Limb (tissue), 2 donors: Measurements from ENCODE around the gene BTBD17.
A peak's percentile ranks its signal among the peaks of the same experiment; 100 is the strongest.
"Not testable (repeated sequence)": the region's sequence is repeated elsewhere in the genome, so short reads cannot be mapped to it uniquely, and the experiment has no call there.

Experiments used
- DNase-seq, 2 donors: peaks; one replicate each; pipeline ENCODE4 v3.0.0-alpha.2; 2016; ENCODE audit errors: extremely low spot score in 2 of 2

BTBD17 gene, protein sequence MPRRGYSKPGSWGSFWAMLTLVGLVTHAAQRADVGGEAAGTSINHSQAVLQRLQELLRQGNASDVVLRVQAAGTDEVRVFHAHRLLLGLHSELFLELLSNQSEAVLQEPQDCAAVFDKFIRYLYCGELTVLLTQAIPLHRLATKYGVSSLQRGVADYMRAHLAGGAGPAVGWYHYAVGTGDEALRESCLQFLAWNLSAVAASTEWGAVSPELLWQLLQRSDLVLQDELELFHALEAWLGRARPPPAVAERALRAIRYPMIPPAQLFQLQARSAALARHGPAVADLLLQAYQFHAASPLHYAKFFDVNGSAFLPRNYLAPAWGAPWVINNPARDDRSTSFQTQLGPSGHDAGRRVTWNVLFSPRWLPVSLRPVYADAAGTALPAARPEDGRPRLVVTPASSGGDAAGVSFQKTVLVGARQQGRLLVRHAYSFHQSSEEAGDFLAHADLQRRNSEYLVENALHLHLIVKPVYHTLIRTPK

DNA sequence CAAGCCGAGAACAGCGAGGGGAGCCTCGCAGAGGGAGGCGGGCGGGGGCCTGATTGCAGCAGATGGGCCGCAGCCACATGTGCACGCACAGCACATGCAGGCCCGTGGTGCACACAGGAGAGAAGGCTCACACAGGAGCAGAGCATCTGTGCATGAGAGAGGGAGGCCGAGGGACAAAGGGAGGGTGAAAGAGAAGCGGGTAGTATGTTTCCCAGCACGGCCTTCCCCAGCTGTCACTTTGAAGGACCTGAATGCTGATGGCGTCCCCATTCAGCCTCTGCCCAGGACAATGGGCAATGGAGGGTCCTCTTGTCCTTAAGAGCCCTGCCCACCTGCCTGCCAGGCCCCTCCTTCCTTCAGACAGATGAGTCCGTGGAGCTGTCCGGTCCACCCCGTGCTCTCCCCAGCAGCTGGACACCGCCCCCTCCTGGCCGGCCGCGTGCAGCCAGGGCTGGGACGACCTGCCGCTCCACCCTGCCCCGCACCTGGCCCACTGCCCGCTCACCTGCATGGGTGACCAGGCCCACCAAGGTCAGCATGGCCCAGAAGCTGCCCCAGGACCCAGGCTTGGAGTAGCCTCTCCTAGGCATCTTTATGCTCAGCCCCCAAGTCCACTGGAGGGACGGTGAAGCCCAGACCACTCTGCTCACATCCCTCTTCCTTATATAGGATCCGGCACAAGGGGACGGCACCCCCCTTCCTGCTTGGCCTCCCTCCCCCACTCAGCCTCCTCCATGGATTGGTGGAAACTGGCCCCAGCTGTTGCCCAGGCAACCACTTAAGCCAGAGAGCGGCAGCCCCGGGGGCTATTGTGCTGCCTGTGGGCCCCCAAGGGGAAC, at the start of gene BTBD17:
BTBD17 (minus strand) TSS at position 639 of the 839 bp plus-strand sequence; CDS start at position 590, 49 bp downstream.
- DNase-seq, result peak in 1 of 2 donors; percentile 80

DNA sequence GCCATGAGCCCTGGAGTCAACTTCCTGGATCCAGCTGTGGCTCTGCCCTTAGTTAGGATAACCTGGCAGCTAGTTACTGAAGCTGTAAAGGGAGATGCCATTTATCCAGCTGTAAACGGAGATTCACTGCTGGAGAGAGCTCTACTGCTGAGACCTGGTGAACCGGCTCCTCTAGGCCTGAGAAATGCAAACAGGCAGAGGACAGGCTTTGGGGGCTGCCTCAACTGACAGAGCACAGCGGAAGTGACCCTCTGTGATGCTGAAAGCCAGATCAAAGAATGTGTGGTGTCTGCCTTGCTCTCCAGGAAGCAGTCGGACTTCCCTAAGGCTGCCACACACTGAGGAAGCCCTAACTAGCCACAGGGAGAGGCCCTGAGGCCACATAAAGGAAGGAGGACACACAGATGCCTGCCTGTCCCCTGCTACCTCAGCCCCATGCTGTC, 48.4 kb upstream of the BTBD17 start:
- DNase-seq, result no peak

DNA sequence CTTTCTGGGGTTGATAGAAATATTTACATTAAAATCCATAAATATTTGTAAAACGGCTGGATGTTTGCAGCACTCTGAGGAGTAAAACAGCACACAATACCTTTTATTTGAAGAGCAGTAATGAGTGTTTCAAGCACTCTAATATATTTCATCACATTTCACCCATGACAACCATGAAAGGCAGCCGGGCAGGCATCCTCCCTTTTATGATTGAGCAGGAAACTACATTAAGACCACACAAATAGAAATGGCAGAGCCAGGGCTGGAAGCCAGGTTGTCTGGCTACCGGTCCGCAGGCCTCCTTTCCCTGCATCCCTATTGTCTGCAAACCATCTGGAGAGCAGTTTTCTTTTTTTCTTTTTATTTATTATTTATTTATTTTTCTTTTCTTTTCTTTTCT, 47.1 kb upstream of the BTBD17 start:
- no peak for DNase-seq

DNA sequence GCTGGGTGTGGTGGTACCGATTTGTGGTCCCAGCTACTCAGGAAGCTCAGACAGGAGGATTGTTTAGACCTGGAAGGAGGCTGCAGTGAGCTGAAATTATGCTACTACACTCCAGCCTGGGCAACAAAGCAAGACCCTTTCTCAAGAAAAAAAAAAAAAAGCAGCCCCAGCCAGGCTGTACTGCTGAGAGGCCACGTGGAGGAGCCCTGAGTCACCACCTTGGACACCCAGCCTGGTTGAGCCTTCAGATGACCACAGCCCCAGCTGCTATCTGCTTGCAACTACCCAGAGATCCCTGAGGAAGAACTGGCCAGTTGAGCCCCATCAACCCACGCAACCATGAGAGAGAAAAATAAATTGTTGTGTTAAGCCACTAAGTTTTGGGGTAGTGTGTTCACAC, 46.6 kb upstream of the BTBD17 start:
- no peak for DNase-seq

DNA sequence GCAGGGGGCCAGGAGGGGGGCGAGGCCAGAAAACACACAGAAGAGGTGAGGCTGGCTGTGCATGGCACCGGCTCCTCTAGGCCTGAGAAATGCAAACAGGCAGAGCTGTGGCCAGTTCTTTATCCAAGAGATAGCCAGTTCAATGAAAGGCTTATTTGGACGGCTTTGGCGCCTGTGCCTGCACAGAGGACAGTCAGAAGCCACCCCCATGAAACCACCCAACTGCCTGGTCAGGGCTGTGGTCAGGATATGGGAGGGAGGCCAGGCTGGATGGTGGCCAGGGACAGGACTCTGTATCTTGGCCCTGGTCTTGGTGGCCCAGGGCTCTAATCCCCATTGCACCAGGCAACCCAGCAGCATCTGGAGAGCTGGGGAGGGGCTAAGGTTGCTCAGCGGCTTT, 45.7 kb upstream of the BTBD17 start:
- DNase-seq, result no peak

DNA sequence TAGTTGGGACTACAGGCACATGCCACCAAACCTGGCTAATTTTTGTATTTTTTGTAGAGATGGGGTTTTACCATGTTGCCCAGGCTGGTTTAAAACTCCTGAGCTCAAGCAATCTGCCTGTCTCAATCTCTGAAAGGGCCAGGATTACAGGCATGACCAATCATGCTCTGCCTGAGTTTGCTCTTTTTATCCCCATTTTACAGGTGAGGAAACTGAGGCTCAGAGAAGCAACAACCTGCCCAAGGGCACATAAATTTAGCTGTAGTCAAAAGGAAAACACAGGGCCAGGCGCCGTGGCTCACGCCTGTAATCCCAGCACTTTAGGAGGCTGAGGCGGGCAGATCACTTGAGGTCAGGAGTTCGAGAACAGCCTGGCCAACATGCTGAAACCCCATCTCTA, 43.6 kb upstream of the BTBD17 start:
- DNase-seq, result not testable (repeated sequence)

DNA sequence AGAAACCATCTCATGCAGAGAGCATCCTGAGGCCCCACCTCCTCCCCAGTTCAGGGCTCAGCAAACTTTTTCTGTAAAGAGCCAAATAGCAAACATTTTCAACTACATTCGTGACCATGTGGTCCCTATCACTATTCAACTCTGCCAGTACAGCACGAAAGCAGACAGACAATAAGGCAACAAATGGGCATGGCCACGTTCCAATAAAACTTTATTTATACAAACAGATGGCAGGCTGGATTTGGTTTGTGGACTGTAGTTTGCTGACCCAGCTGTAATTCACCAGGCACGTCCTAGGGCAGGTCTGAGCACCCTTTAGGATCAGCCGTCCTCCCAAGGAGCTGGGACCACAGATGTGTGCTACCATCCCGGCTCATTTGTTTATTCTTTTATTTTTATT, 43.1 kb upstream of the BTBD17 start:
- DNase-seq, result no peak

DNA sequence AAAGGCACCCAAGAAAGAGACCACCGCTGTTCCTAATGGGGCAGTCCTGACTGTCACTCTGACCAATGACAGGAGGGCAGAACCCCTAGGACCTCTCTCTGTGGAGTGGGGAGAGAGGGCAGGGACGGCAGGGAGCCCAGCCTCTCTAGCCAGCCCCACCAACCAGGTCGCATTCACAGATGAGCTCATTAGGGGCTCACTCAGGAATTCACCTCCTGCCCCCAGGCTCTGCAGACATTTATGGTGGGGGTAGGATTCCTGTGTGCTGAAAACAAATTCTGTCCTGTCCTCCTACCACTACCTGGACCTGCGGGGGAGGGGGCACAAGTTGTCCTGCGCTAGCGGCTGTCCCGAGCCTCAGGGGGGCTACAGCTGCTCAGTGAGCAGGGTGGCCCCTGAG, 42.5 kb upstream of the BTBD17 start:
- DNase-seq, result no peak

DNA sequence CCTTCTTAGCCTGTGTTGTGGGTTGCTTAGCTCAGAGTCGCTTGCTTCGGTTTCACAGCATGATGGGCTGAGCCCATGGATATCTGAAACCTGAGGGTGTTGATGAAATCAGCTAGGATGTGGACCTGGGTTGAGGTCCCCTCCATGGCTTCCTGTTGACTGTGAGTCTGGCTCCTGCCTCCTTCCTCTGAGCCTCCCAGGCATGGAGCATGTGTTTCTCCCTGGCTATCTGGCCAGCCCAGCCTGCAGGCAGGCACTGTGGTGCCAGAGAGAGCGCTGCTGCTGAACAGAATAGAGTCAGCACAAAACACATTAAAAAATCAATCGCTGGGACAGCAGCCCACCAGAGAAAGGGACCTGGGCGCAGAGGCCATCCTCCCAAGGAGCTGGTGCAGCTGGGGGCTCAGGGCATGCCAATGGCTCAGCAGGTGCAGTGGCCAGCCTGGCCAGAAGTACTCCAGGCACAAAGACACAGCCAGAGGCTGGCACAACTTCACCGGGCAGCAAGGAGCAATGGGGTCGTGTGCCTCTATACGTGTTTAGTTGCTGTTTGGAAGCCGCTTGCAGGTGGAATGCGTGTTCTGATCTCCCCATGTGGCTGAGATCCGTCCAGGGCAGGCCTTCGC, 42.0 kb upstream of the BTBD17 start:
- DNase-seq, result no peak

DNA sequence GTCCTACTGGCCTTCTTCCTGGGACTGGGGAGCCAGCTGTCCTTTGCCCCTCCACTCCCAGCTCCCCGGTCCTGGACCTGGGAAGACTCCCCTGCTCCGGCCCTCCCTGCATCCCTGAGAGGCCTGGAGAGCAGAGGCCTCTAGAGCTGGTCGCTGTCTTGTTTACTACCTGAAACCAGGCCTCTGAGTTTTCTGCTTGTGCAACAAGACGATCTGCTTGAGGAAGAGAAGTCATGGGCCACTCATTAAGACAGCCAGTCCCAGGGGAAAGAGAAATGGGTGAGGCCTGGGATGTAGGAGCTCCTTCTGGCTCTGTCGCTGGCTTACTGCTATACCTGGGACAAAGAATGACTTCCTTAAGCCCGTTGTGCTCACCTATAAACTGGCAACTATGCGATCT, 40.4 kb upstream of the BTBD17 start:
- no peak for DNase-seq

DNA sequence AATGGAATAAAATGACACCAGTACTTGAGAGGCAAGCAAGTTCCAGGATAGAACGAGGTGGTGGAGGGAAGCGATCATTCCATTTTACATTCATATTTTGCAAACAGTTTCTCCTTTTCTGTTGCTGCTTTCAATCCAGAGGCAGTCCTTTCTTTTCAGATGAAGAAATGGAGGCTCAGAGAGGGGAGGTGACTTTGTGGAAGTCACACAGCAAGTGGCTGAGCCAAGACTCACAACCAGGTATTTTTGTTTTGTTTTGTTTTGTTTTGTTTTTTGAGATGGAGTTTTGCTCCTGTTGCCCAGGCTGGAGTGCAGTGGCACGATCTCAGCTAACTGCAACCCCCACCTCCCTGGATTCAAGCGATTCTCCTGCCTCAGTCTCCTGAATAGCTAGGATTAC, 34.9 kb upstream of the BTBD17 start:
- DNase-seq, result no peak

DNA sequence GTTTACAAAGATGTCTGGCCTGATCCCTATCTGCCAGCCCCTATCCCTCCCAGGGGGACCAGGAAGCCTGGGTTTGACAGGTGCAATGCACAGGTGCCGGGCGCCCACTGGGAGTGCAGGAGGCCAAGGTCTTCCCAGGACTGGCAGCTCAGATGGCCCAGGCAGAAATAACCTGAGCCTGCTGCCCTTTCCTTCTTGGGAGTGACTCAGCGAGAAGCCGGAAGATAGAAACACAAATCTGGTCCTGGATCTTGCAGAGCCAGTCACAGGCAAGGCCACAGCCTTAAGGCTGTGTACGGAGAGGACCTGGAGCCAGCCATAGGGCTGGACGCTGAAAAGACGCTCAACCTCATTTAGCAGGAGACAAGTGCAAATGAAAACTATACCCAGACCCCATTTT, 33.3 kb upstream of the BTBD17 start:
- no peak for DNase-seq

DNA sequence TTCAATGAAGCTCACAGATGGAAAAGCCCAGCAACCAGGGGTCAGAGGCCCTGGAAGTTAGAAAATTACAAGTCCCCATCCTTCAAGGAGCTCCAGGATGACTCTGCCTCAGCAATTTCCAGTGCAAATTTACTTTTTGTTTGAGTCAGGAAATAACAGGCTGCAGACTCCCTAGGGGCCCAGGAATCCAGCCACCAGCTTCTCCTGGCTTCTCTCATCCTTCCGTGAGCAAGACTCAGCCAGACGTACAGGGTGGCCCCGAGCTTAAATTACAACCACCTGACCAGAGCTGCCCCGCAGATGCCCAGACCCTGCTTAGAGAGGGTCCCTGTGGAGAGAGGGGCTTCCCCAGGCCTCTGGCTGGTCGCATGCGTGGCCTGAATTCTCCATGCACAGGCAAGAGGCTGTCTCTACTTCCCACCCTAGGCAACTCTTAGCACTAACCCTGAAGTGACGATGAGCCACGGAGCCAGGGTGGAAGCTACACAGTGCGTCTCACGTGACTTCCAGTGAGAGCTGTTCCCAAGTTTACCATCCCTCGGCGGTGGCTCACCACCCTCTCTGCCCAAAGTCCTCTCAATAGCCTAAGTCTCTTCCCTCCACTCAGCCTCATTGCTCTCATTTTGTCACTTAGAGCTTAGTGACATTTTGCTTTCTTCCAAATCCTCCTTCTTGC, 32.7 kb upstream of the BTBD17 start:
- no peak for DNase-seq

DNA sequence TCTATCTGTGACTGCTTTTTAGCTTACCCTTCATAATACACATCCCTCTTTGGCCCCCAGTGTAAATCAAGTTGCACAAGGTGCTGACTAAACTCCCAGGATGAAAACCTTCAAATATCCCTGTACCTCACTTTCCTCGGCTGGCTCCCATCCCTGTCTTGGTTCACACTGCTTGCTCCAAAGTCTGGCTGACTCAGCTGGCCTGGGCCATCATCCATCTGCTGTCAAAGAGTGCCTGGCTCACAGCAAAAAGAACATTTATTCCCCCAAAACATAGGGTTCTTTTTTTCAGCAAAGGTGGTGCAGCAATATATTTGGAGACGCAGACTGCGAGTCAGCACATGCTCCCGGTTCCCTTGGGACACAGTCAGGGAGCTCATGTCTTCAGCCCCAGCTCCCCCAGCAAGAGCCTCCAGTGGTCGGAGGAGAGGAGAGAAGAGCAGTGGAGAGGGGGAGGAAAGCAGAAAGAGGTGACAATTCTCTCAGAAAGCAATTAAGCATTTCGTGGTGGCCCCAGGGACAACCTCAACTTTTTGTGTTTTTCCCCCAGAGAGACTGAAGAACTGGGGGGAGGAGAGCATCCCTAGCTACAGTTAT, 31.8 kb upstream of the BTBD17 start:
- DNase-seq, result no peak

DNA sequence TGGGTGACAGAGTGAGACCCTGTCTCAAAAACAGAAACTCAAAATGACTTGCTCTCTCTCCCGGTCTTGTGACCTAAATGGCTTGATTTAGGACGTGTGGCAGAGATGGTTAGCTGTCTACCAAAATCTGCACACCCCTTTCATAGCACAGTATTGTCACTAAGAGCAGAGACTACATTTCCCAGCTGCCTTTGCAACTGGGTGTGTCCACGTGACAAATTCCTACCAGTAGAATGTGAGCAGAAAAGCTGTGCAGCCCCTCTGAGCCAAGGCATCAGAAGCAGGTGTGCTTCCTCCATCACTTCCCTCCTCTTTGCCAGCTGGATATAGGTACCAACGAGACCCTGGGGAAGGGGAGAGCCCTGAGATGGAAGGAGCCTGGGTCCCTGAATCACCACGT, 31.2 kb upstream of the BTBD17 start:
- DNase-seq, result no peak

DNA sequence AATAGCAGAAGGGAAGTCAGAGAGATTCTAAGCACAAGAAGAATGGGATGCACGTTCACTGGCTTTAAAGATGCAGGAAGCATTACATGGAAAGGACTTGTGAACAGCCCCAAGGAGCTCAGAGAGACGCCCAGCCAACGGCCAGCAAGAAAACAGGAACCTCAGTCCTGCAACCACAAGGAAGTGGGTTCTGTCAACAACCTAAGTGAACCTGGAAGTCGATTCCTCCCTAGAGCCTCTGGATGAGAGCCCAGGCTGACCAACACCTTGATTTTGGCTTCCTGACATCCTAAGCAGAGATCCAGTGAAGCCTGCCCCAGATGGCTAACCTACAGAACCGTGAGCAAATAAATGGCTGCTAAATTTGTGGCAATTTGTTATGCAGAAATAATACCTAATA, 30.1 kb upstream of the BTBD17 start:
- no peak for DNase-seq

DNA sequence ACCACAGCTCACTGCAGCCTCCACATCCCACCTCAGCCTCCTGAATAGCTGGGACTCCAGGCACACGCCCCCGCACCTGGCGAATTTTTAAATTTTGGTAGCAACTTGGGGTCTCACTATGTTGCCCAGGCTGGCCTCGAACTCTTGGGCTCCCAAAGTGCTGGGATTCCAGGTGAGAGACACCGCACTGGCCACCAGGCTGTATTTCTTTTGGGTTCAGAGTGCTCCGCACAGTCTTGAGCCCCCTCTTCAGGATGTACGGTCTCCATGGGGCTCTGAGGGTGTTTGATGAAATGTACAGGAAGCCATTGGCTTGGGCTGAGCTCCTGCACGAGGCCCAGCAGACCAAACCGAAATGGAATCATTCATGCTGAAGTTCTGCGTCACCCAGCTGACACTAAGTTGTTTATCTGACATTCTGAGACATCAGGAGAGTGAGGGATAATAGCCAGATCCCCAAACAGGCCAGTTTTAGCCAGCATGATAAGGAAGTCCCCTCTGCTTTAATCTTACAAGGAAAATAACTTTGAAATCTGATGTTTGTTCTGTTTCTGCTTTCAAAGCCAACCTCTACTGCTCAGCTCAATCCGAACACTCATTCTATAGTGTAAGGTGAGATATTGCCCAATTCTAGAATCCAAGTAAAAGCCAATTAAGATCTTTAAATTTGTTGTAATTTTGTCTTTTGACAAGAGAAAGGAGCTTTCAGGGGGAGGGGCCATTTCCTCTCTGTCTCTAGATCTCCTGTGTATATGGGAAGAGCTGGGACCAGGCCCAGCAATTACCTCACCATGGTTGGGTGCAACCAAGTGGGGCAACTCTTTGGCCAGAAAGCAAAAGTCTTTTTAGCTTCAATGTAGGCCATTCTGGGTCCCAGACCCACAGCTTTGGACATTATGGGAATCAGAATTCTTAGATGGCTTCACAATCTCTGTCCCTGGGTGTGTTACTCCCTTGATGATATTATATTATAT, 29.3 kb upstream of the BTBD17 start:
- DNase-seq, result no peak

DNA sequence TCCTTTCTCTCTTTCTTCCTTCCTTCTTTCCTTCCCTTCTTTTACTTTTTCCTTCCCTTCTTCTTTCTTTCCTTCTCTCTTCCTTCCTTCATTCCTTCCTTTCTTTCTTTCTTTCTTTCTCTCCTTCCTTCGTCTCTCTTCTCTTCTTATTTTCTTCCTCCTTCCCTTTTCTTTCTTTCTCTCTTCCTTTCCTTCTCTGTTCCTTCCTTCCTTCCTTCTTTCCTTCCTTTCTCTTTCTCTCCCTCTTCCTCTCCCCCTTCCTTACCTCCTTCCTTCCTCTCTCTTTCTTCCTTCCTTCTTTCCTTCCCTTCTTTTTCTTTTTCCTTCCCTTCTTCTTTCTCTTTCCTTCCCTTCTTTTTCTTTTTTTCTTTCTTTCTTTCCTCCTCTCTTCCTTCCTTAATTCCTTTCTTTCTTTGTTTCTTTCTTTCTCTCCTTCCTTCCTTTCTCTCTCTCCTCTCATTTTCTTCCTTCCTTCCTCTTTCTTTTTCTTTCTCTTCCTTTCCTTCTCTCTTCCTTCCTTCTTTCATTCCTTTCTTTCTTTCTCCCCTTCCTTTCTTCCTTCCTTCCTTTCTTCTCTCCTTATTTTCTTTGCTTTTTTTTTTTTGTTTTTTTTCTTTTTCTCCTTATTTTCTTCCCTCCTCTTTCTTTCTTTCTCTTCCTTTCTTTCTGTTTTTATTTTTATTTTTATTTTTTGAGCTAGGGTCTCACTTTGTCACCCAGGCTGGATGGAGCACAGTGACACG, 28.4 kb upstream of the BTBD17 start:
- DNase-seq, result no peak

DNA sequence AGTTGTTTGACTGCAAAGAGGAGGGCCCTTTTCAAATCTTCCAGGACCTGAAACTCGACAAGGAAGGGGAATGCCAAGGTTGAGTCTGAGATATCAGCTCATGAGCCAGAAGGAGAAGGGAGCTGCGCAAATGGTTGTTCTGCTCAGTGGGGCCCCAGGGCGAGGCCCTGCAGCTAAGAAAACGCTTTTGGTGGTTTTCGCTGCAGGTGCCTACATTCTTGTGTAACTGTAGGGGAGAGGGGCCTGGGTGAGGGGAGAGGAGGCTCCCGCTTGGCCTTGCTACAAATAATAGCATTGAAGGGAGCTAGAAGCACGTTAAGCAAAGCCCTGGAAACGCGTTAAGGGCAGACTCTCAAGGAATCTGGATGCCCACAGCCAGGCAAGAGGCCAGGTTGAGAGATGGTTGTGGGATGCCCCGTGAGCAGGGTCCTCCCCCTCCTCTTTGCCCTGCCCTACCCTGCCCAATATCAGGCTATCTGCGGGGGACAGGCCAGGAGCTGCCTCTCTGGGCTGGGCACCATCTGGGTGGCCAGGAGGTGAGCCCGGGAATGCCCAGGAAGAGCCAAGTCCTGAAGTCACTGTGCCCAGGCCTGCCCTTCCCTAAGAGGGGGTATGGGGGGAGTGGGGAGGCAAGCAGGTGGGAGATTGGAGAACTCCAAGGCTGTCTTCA, 27.6 kb upstream of the BTBD17 start:
- DNase-seq, result no peak
